ENCODE results near the gene DEFB108B. TPM values are rescaled to one million over a fixed set of nuclear protein-coding genes. Genes with fewer than 3 reads are reported as not detected.
A peak's percentile ranks its signal among the peaks of the same experiment; 100 is the strongest.
"Not testable (repeated sequence)": the region's sequence is repeated elsewhere in the genome, so short reads cannot be mapped to it uniquely, and the experiment has no call there.

DEFB108B gene
- total RNA-seq: not detected in 2 replicates

DNA sequence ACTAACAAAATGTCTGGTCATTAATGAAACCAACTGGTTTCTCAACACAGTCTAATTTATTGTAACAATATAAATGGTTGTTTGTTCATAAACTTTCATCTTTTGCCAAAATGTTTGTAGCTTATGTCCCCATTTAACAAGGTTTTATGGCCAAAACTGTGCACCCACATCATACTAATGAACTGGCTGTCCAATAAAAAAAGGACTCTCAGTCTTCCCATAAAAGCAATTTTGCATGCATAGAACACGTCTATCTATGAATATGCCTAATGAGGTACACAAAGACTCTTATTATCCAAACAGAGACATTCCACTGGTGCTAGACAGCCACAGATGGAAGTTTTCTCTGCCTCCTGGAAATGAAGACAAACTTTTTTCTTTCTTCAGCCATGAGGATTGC, at the start of gene DEFB108B:
TSS of gene DEFB108B (plus strand) at position 390 of the 400 bp plus-strand sequence. CDS start at position 390, 0 bp downstream.
- not testable (repeated sequence) for H3K4me3 ChIP-seq (ENCODE audit: low read depth, low read length); H3K27me3 ChIP-seq (ENCODE audit: control insufficient read depth, insufficient read depth, low read length); H3K36me3 ChIP-seq (ENCODE audit: control insufficient read depth, insufficient read depth, low read length); DNase-seq (ENCODE audit: low read depth)

GRCh38 chr11:71786114-71786847, 46.7 kb upstream of the DEFB108B start:
- not testable (repeated sequence) for H3K27me3 ChIP-seq (ENCODE audit: control insufficient read depth, insufficient read depth, low read length); H3K36me3 ChIP-seq (ENCODE audit: control insufficient read depth, insufficient read depth, low read length); DNase-seq (ENCODE audit: low read depth)
- H3K4me3 ChIP-seq (ENCODE audit: low read depth, low read length): peak overlapping the region; percentile 55

DNA sequence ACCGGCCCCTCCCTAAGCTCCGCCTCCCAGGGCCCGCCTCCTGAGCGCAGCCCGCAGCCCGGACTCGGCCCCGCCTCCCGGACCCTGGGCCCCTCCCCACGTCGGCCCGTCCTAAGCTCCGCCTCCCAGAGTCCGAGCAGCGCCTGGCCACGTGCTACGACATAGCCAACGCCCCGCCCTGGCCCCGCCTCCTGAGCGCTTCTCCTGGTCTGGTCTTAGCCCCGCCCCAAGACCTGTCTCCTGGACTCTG, 46.2 kb upstream of the DEFB108B start:
- not testable (repeated sequence) for H3K36me3 ChIP-seq (ENCODE audit: control insufficient read depth, insufficient read depth, low read length); DNase-seq (ENCODE audit: low read depth); H3K27me3 ChIP-seq (ENCODE audit: control insufficient read depth, insufficient read depth, low read length)
- H3K4me3 ChIP-seq (ENCODE audit: low read depth, low read length): peak overlapping the region; percentile 89

GRCh38 chr11:71787098-71787823, 45.7 kb upstream of the DEFB108B start:
- TF ChIP-seq, protein P1, sequence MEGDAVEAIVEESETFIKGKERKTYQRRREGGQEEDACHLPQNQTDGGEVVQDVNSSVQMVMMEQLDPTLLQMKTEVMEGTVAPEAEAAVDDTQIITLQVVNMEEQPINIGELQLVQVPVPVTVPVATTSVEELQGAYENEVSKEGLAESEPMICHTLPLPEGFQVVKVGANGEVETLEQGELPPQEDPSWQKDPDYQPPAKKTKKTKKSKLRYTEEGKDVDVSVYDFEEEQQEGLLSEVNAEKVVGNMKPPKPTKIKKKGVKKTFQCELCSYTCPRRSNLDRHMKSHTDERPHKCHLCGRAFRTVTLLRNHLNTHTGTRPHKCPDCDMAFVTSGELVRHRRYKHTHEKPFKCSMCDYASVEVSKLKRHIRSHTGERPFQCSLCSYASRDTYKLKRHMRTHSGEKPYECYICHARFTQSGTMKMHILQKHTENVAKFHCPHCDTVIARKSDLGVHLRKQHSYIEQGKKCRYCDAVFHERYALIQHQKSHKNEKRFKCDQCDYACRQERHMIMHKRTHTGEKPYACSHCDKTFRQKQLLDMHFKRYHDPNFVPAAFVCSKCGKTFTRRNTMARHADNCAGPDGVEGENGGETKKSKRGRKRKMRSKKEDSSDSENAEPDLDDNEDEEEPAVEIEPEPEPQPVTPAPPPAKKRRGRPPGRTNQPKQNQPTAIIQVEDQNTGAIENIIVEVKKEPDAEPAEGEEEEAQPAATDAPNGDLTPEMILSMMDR (IDR thresholded peaks at IDR 0.05; ENCODE audit: insufficient read depth, low read length, poor library complexity, severe bottlenecking): no peak
- no peaks in the 10 kb centered on the region for H3K27me3 ChIP-seq (ENCODE audit: control insufficient read depth, insufficient read depth, low read length)

GRCh38 chr11:71787824-71788454, 45.1 kb upstream of the DEFB108B start:
- H3K4me3 ChIP-seq (ENCODE audit: low read depth, low read length): peak overlapping the region; percentile 89
- not testable (repeated sequence) for H3K27me3 ChIP-seq (ENCODE audit: control insufficient read depth, insufficient read depth, low read length); H3K36me3 ChIP-seq (ENCODE audit: control insufficient read depth, insufficient read depth, low read length); DNase-seq (ENCODE audit: low read depth)

More at GRCh38 chr11:71787098-71787823, 45.7 kb upstream of the DEFB108B start:
- Histone ChIP-seq H3K36me3 (ENCODE audit: control insufficient read depth, insufficient read depth, low read length) (no peaks in the 10 kb centered on the region), H3K4me3 (ENCODE audit: low read depth, low read length) (peak overlapping the region; percentile 89)
- DNase-seq (ENCODE audit: low read depth): peak; percentile 96

DNA sequence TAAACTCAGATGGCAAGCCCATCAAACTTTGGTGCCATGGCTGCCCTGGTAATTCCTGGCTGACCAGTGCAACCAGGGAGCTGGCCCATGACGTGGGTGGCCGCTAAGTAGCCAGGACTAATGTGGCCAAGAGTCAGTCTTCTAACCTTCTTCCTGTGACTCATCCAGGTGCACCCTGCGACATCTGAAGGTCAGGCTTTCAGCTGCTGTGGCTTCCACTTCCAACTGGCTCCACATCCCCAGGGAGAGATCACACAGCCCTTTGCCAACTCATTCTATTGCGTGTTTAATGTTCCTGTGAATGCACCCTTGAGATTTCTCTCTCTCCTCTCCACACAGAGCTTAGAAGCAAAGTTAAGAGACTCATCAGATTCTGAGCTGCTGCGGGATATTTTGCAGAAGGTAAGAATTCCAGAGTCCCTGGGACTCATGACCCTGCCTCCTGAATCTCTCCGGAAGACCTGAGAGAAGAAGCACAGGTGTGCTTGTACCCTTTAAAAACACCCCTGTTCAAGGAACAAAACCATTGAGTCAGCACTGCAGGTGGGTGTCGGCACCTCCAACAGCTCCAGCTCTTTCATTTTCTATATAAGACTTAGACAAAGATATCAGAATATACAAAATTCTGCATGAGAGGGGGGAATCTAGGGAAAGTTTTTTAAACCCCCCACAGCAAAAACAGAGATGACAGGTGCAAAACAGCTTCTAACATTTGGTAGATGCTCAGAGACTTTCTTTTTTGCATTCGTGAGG, 43.4 kb upstream of the DEFB108B start:
- H3K36me3 ChIP-seq (ENCODE audit: control insufficient read depth, insufficient read depth, low read length); H3K27me3 ChIP-seq (ENCODE audit: control insufficient read depth, insufficient read depth, low read length); DNase-seq (ENCODE audit: low read depth); H3K4me3 ChIP-seq (ENCODE audit: low read depth, low read length): not testable (repeated sequence)

- DNase-seq (ENCODE audit: low read depth); H3K36me3 ChIP-seq (ENCODE audit: control insufficient read depth, insufficient read depth, low read length); H3K27me3 ChIP-seq (ENCODE audit: control insufficient read depth, insufficient read depth, low read length); H3K4me3 ChIP-seq (ENCODE audit: low read depth, low read length): not testable (repeated sequence)
These were observed 41.9 kb upstream of the DEFB108B start for GRCh38 chr11:71791111-71791510.

GRCh38 chr11:71792621-71793235, 40.3 kb upstream of the DEFB108B start:
- not testable (repeated sequence) for H3K27me3 ChIP-seq (ENCODE audit: control insufficient read depth, insufficient read depth, low read length); H3K36me3 ChIP-seq (ENCODE audit: control insufficient read depth, insufficient read depth, low read length); DNase-seq (ENCODE audit: low read depth); H3K4me3 ChIP-seq (ENCODE audit: low read depth, low read length)
- TF ChIP-seq, protein P1 (IDR thresholded peaks at IDR 0.05; ENCODE audit: insufficient read depth, low read length, poor library complexity, severe bottlenecking): peak; percentile 34

- H3K4me3 ChIP-seq (ENCODE audit: low read depth, low read length); H3K27me3 ChIP-seq (ENCODE audit: control insufficient read depth, insufficient read depth, low read length); H3K36me3 ChIP-seq (ENCODE audit: control insufficient read depth, insufficient read depth, low read length); DNase-seq (ENCODE audit: low read depth): not testable (repeated sequence)
These were observed 38.5 kb upstream of the DEFB108B start for GRCh38 chr11:71794386-71795040.

DNA sequence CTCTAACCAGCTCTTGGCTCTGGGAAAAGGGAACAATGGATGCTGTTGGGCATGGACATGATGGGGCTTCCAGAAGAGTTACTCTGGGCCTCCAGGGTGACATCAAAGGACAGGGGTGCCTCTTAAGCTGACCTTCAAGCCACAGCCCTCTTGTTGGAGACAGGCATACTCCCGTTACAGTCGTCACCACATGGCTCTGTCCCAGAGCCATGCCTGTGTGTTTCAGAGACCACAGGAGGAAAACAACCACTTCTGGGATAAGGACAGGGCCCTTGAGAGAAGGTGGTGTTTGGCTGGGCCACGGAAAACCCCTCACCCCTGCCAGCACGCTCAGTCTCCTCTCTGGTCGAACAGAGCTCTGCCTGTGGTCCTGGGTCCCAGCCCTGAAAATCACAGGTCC, 37.8 kb upstream of the DEFB108B start:
- H3K36me3 ChIP-seq (ENCODE audit: control insufficient read depth, insufficient read depth, low read length); H3K27me3 ChIP-seq (ENCODE audit: control insufficient read depth, insufficient read depth, low read length); DNase-seq (ENCODE audit: low read depth); H3K4me3 ChIP-seq (ENCODE audit: low read depth, low read length): not testable (repeated sequence)

DNA sequence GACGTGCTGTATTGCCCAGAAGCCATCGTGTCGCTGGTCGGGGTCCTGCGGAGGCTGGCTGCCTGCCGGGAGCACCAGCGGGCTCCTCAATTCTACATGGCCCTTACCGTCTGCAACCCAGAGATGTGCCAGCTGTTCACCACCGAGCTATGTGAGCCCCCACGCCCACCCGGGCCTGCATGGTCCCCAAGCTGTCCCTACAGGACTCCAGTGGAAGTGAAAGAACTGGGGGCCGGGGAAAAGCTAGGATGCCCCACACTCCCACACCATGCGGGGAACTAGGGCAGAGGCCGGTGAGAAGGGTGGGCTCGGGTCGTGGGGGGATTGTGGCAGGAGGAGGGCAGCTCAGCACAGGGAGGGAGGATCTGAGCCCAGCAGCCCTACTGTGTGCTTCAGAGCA, 37.0 kb upstream of the DEFB108B start:
- DNase-seq (ENCODE audit: low read depth); H3K27me3 ChIP-seq (ENCODE audit: control insufficient read depth, insufficient read depth, low read length); H3K36me3 ChIP-seq (ENCODE audit: control insufficient read depth, insufficient read depth, low read length); H3K4me3 ChIP-seq (ENCODE audit: low read depth, low read length): not testable (repeated sequence)

All from kidney epithelial cell (primary cell).